RPMI8226 (cell line): ENCODE data around the gene PLK1.

Experiments used
- DNase-seq: peaks from one replicate; pipeline ENCODE4 v3.0.0-alpha.2; 2015

PLK1 gene

GRCh38 chr16:23682181-23682580, 3.5 kb downstream of the PLK1 start:
- no peak for DNase-seq

- DNase-seq: no peak
Measured at GRCh38 chr16:23683487-23683886, 4.8 kb downstream of the PLK1 start.

DNA sequence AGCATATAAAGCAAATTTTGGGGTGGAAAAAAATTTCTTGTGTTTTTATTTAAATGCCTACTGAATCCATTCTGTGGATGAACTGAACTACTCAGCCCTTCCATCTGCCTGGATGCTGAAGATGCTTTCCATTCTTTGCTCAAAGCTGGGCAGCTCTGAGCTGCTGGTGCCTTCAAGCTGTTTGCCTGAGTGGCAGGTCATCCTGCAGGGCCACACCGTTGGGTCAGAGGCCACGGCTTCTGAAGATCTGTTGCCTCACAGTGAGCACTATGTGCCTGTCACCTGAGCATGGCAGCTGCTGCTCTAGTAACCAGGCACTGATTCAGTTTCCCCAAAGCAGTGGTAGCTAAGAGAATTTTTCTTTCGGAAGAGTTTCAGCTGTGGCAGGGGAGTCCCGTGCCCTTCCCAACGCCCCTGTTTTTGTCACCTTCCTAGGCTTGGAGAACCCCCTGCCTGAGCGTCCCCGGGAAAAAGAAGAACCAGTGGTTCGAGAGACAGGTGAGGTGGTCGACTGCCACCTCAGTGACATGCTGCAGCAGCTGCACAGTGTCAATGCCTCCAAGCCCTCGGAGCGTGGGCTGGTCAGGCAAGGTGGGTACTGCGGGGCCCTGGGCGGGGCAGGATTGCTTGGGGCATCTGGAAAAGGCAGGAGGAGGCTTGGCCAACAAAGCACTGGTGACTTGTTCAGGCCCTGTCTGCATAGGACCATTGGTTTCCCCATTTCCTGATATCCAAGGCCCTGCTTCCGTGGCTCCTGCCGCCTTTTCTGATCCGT, 8.5 kb downstream of the PLK1 start:
- DNase-seq: no peak

GRCh38 chr16:23689442-23690187, 10.9 kb downstream of the PLK1 start:
- no peak for DNase-seq

DNA sequence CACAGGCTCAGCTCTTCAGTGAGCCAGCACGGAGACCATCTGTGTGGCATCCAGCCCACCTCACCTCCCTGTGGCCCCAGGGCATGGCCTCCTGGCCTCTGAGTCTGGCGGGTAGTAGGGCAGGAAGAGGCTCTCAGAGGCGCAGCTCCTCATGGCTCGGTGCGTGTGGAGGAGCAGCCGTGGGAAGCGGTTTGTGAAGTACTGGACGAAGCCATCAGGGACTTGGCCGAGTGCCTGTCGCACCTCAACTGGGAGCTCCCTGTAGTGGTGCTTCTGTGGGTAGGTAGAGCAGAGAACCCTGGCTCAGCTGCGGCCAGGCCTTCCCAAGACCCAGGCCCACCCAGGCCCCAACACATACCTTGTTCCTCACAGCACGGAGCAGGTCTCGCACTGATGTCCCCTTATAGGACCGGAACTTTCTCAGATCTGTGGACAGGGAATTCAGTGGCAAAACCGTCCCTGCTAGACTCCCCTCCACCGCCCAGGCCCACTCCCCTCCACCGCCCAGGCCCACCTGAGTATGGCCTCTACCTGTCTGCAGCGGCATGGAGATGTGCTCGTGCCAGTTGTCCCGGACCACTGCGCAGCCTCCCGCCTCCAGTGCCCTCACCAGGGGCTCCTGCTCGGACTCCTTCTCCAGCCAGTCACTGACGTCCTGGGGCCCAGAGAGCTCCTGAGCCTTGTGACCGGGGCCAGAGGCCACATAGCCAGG, 12.2 kb downstream of the PLK1 start:
- no peak for DNase-seq

DNA sequence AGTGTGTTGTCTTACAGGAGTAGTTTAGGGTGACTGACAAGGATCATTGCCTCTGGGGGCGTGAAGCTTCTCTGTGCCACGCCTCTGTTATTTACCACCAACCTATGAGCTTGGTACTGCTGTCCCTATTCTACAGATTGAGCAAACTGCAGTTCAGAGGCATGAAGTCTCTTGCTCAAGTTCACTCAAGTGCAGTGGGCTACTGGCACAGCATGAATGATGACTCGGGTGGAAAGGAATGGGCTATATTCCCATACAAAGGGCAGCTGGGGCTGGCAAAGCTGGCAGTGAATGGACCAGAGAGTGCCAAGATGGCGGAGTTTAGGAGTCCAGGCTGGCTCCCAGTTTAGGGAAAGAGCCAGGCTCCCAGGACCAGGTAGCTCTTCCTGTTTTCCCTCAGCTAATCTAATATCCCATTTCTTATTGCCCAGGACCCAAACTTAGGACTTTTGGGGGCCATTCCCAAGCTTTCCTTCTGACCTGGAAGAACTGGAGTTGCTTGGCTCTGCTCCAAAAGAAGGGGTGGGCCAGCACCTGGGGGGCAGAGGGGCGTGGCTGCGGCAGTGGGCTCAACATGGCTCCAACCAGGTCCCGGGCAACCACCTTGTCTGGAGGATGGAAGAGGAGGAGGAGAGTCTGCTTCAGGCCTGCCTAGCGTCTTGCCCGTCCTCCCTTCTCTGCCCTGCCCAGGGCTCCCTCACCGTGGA, 12.9 kb downstream of the PLK1 start:
- no peak for DNase-seq

DNA sequence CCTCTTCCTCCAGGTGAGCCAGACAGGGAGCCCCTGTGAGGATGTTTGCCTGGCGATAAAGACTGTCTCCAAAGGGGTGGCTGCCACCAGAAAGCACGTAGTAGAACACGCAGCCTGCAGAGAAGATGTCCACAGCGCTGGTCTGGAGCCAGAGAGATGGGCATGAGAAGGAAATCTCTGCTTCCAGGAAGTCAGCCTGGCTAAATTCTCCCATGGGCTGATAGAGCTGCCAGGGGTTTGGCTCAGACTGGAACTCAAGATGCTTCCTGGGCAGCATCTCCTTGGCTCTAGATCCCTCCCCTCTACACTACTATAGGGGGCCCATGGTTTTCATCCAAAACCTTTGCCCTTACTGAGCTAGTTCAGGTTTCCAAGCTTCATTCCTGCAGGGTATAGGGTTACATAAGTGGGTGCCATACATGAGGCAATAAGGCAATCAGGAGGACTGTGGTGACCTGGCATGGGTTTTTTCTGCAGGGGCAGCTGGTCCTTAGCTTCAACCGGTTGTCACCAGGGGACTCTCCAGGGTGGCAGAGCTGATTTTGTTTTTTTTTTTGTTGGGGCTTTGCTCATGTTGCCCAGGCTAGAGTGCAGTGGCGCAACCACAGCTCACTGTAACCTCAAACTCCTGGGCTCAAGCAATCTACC, 13.6 kb downstream of the PLK1 start:
- DNase-seq: no peak

DNA sequence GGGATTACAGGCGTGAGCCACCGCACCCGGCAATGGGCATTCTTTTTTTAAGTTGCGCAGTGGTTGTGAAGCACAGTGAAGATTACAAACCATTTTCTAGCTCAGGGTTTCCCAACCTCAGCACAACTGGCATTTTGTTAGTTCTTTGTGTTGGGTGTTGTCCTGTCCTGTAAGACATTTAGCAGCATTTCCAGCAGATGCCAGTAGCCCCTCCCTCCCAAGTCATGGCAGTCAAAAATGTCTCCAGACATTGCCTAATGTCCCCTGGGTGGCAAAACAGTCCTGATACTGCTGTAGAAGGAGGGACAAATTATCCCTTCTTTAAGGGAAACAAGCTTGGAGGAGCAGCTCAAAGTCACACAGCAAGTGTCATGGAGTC, 15.6 kb downstream of the PLK1 start:
- DNase-seq: no peak

DNA sequence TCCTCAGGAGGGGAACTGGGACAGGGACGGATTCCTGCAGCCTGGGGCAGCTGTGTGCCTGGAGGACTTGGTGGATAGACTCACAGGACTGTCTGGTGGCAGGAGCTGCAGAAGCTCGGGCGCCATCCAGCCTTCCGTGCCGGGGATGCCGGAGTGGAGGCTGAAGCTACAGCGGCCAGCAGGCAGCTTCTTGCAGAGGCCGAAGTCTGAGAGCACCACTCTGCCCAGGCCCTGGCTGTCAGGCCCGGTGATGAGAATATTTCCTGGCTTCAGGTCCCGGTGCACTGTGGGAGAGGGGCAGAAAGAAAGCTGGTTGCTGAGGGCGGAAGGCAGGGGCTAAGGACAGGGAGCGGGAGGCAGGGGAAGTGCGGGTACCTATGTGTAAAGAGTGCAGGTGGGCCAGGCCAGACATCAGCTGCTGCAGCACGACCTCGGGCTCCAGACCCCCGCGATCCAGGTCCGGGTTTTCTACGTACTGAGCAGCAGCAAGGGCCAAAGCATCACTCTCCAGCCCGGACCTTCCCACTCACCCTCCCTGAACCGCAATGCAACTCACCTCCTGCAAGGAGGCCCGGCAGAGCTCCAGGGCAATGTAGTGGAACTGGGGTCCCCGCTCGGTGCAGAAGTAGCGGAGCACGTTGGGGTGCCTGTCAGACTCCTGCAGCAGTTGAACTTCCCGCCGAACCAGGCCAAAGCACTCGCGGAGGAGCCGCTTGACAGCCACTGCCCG, 16.1 kb downstream of the PLK1 start:
- DNase-seq: no peak

DNA sequence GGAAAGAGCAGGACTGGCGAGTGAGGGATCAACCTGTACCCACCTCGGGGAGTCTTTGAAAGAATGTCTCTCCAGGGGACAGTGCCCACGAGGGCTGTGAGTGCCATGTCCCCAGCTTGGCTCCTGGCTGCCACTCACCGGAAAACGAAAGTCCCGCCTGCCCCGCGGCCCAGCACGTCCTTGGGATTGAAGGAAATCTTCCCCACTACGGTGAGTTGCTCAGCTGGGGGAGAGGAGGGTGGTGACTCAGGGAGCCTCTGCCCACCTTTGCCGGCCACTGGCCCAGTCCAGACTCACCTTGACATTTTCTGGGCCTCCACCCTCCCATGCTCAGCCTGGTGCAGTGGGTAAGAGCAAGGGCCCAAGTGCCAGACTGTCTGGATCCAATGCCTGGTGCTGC, 17.1 kb downstream of the PLK1 start:
- DNase-seq: no peak

DNA sequence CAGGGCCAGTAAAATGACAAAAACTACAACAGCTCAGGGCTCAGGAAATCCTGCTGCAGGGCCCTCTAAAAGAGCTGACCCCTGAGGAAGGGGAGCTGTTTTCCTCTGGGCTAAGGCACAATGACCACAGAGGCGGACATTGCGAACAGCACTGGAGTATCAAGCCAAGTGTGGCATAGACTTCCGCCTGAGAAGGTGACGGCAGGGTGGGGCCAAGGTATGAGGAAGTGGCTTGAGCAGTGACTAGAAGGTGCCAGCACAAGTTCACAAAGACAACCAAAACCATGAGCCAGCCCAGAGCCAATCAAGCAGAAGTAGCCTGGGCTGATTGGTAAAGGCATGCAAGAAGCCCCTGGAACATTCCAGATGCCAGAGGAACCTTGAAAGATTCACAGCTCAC, 20.4 kb downstream of the PLK1 start:
- DNase-seq: peak; percentile 61

DNA sequence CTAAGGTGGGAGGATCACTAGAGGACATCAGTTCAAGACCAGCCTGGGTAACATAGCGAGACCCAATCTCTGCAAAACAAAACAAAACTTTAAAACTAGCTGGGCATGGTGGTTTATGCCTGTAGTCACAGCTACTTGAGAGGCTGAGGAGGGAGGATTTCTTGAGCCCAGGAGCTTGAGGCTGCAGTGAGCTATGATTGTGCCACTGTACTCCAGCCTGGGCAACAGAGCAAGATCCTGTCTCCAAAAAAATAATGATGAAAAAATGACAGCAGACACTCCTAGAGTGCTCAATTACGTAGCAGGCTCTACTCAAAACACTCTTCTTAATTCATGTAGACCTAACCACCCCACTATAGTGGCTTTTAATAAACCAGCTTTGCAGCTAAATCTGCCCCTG, 21.4 kb downstream of the PLK1 start:
- DNase-seq: no peak

GRCh38 chr16:23700509-23700908, 21.8 kb downstream of the PLK1 start:
- DNase-seq: no peak

DNA sequence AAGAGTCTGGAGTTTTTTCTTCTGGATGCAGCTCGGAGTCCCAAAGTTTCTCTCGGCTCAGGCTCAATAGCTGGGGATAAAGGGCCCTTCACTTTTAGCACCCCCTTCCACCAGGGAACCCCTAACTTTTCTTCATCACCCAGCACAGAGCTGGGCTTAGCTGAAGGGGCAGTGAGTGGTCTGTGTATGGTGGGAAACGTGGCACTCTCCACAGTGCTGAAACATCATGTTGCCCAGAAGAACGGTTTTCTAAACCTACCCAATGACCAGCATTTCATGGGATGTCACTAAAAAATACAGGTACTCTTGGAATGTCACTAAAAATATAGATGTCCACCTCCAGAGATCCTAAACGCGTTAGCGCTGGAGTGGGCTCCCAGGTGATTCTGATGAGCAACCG, 22.4 kb downstream of the PLK1 start:
- no peak for DNase-seq

GRCh38 chr16:23702951-23703350, 24.3 kb downstream of the PLK1 start:
- no peak for DNase-seq

DNA sequence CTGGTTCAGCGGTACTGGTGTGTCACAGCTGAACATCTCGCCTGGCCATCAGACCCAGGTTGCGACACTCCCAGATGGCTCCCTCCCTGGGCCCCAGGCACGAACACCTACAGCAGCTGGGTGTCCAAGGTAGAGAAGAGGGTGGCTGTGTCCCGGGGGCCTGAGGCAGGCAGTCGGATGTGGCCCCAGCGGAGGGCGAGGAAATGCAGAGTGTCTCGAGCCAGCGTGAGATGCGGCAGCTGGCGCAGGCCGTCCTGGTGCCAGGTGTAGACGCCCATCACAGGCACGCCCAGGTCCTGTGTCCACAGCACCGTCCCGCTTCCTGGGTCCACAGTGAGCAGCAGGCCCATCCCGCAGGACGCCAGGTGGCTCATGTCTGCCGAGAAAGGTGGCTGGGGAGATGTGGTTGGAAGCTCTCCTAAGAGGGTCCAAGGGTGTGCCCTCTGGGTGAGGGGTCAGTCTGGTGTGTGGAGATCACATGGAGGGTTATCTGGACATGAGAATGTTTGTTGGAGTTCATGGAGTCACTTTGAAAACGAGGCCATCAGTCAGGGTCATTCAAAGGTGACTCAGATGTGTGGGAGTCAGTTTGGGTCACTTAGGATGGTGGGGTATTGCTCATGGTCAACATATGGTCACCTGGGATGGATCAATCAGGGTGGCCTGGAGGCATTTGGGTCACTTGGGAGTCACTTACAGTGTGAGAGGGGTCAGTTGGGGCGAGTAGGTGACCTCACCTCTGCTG, 26.3 kb downstream of the PLK1 start:
- no peak for DNase-seq

- no peak for DNase-seq
Measured at GRCh38 chr16:23705517-23705902, 26.8 kb downstream of the PLK1 start.

DNA sequence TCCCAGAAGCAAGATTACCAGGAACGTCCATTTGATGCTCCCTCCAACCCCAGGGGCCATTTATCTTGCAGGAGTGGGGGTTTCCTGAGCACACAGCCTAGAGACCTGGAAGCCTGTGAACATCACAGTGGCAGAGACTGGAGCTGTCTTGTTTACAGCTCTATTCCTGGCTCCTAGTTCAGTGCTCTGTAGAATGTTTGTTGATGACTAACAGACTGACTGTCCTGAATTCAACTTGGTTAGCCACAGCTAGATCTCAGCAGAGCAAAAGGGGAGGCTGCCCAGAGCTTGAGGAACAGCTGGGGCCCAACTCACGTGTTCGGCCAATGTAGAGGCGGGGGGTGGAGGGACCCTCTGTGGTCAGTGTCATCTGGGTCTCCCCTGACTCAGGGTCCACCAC, 27.8 kb downstream of the PLK1 start:
- DNase-seq: no peak

DNA sequence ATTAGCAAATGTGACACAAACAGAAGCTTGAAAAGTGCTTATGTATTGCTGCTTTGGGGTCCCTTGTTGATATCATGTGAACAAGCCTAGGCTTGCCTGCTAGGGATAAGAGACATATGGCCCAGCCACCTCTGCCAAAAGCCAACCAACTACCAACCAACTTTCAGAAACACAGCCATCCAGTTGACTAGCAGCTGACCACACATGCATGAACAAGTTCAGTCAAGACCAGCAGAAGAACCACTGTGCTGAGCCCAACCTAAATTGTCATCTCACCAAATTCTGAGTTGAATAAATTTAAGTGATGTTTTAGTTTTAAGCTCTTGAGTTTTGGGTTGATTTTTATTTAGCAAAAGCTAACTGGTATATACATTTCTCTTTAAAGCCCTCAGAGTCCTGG, 30.8 kb downstream of the PLK1 start:
- no peak for DNase-seq

DNA sequence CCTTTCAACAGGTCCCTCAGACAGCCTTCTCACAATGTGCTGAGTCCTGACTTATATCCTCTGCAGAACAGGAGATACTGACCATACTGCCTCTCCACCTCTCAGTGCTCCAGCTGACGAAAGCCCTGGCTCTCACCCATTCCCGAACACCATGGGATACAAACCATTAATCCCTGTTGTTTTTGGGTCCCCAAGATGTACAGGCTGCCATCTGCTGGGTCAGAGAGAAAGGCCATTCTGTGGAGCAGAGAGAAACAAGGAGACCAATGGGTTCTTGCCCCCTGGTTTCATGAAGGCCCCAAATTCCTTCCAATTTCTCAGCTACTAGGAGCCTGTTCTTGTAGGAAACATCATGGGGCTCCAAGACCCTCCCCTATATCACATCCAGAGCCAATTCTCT, 31.3 kb downstream of the PLK1 start:
- DNase-seq: no peak

GRCh38 chr16:23710504-23710903, 31.8 kb downstream of the PLK1 start:
- DNase-seq: no peak
